GM19238 (cell line): Measurements from ENCODE around the gene IQSEC3.

Experiments
- DNase-seq: peaks from one replicate; pipeline ENCODE4 v3.0.0; 2011; ENCODE audit warnings: low spot score; ENCODE audit not compliant: insufficient read length

Gene IQSEC3

DNA sequence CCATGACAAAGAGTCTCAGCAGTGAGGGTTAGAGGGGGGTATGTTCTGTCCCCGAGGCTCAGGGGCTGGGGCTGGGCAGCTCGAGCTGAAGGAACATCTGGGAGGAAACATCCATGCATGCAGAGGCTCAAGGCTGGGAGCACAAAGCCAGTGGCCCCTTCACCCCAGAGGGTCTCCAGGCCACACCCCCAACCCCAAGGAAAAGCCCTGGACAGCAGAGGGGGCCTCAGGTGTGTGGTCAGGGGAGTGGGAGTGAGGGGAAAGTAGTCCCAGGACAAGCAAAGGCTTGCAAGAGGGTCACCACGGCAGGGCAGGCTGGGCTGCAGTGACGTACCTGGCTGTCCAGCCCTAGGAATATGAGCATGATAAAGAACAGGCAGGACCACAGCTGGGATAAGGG lies 129.9 kb downstream of the IQSEC3 start:
- no peak for DNase-seq

- DNase-seq, result no peak
These were observed 130.8 kb downstream of the IQSEC3 start for GRCh38 chr12:197347-197746.

GRCh38 chr12:197911-198695 lies 131.5 kb downstream of the IQSEC3 start:
- no peak for DNase-seq

DNA sequence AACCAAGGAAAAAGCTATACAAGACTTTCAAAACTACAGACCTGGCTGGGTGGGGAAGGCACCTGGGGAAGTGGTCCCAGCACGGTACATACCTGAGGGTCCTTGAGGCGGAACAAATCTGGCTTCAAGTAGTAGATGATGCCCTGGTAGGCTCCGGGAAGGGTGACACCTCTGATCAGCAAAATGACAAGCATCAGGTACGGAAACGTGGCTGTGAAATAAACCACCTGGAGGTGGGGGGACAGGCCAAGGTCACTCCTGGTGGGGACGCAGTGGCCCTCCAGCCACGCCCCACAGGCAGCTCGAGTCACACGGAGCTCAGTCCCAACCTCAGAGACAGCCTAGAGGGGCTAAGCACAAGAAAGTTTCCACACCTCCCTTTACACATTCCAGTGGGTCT lies 132.1 kb downstream of the IQSEC3 start:
- no peak for DNase-seq

GRCh38 chr12:201361-201760 lies 134.8 kb downstream of the IQSEC3 start:
- no peak for DNase-seq

GRCh38 chr12:202081-202731 lies 135.6 kb downstream of the IQSEC3 start:
- no peak for DNase-seq

DNA sequence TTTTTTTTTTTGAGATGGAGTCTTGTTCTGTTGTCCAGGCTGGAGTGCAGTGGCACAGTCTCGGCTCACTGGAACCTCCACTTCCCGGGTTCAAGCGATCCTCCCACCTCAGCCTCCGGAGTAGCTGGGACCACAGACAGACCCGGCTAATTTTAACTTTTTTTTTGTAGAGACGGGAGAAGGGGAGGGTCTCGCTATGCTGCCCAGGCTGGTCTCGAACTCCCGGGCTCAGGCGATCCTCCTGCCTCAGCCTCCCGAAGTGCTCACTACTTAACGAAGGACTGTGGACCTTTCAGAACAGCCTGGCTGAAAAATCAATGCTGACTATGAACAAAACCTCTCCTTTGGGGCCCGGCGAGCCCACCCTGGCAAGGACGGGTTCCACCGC lies 136.5 kb downstream of the IQSEC3 start:
- DNase-seq, result no peak

DNA sequence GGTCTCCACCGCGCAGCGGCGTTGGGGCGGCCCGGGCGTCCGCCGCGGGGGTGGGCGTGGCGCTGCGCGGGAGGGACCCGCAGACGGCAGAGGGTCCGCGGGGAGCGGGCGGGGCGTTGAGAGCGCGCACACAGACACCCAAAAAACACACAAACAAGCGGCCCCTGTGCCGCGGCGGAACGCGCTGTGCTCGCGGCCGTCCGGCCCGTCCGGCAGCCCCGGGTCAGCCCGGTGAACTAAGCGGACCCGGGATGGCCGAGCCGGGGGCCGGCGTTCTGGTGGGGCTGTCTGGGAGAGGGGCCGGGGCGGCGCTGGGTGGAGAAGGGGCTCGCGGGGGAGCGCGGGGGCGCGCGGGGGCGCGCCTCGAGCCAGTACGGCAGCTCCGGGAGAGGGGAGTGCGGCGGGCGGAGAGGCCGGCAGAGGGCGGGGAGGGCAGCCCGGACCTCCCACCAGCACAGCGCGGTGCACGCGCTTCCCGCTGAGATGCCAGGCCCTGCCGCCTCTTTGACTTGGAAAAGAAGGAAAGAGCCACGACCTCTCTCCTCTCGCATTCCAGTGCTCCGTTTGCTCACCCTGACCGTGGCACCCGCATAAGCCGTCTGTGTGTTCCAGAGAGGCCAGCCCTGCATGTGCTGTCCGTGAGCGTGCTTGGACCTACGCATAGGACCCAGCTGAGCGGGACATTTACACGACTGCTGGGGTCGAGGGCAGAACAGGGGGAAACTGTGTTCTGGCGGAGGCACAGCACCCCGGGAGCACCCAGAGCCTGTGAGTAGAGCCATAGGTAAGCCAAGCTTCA lies 137.1 kb downstream of the IQSEC3 start:
- no peak for DNase-seq

GRCh38 chr12:204261-204678 lies 137.7 kb downstream of the IQSEC3 start:
- no peak for DNase-seq

- DNase-seq, result no peak
These were observed 138.5 kb downstream of the IQSEC3 start for GRCh38 chr12:205026-205425.

GRCh38 chr12:206746-207440 lies 140.3 kb downstream of the IQSEC3 start:
- no peak for DNase-seq

DNA sequence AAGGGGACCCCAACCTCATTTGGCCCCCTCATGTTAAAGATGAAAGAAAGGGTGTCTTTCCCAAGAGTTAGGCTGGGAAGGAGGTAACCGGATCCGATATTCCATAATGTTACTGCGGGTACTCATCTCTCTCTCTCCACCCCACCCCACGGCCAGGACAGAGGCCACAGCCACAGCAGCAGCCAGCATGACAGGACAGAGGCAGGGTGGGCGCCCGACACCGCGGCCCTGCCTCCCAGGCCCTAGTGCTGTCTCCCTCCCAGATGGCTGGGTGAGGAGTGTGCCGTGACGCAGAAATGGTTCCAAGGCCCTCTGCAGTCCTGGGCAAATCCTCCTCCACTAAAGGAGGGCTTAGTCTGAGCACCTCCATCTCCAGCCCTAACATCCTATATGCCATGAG lies 141.2 kb downstream of the IQSEC3 start:
- DNase-seq, result no peak

DNA sequence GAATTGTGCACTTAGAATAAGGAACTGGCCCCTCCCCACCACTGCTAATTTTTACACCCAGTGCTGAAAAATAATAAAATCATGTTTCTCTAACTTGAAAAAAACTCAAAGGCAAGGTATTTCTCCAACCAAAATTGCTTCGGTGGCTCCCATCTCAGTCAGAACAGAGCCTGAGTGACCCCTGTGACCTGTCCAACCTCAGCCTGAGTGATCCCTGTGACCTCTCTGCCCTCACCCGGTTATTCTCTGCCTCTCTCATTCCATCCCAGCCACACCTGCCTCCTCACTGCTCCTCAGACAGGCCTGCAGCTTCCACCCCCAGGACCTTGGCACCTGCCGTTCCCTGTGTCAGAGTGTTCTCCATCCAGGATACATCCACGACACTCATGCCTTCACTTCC lies 142.2 kb downstream of the IQSEC3 start:
- no peak for DNase-seq

GRCh38 chr12:209246-209645 lies 142.7 kb downstream of the IQSEC3 start:
- no peak for DNase-seq

- DNase-seq, result no peak
These were observed 143.3 kb downstream of the IQSEC3 start for GRCh38 chr12:209851-210250.

GRCh38 chr12:210277-211141 lies 143.9 kb downstream of the IQSEC3 start:
- DNase-seq, result no peak

DNA sequence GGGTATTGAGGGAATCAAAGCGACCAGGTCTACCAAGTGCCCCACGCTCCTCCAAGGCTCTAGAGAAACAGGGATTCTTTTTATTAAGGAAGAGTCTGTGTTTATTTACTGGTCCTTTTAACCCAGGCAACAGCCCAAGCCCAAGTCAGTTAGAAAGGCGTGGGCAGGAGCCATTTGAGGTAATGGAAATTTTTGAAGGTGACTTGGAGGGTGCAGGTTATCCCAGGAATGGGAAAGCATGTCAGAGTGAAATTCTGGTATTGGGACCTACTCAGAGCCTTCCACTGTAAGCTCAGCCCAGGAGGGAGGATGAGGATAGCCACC lies 144.5 kb downstream of the IQSEC3 start:
- DNase-seq, result no peak

GRCh38 chr12:211639-212414 lies 145.3 kb downstream of the IQSEC3 start:
- DNase-seq, result no peak

GRCh38 chr12:212415-212714 lies 145.8 kb downstream of the IQSEC3 start:
- no peak for DNase-seq
